ENCODE results near the gene KDM4D. TPM values are rescaled to one million over a fixed set of nuclear protein-coding genes. Genes with fewer than 3 reads are reported as not detected.

The KDM4D gene
- total RNA-seq, 2 donors from 2014 or later, result 1.7 to 3.1 TPM

- Mint-ChIP-seq H3K4me3 (no peak overlapping the region), H3K4me1 (no peaks in the 10 kb centered on the region), H3K9me3 (no peaks in the 10 kb centered on the region), H3K27ac (no peak overlapping the region), H3K36me3 (ENCODE audit: low read depth) (no peaks in the 10 kb centered on the region), H3K27me3 (ENCODE audit: insufficient read depth) (peaks cover 12% of the 10 kb centered on the region)
- H3K27me3 ChIP-seq (ENCODE audit: control insufficient read depth, insufficient read depth, low read length, poor library complexity, severe bottlenecking), result peaks cover 17% of the 10 kb centered on the region
- DNase-seq, result no peak
- H3K9ac ChIP-seq (ENCODE audit: extremely low read depth, low read length, poor library complexity, severe bottlenecking), result no peak overlapping the region
- no peak for TF ChIP-seq CTCF (conservative IDR thresholded peaks at IDR 0.05)
- no peak overlapping the region for H3K27ac ChIP-seq (ENCODE audit: low read depth, low read length)
- H3K36me3 ChIP-seq (ENCODE audit: control insufficient read depth, insufficient read depth, low read length), result no peaks in the 10 kb centered on the region
- no peaks in the 10 kb centered on the region for H3K4me1 ChIP-seq (ENCODE audit: control insufficient read depth, insufficient read depth, low read length)
- no peaks in the 10 kb centered on the region for H3K9me3 ChIP-seq (ENCODE audit: control insufficient read depth, low read length)
- no peak overlapping the region for H3K4me3 ChIP-seq (ENCODE audit: low read length)
These were observed 30.2 kb downstream of the KDM4D start for GRCh38 chr11:95003716-95004115.

- no peak overlapping the region for H3K27ac Mint-ChIP-seq
- Histone ChIP-seq H3K27me3 (ENCODE audit: control insufficient read depth, insufficient read depth, low read length, poor library complexity, severe bottlenecking) (peaks cover 24% of the 10 kb centered on the region), H3K4me3 (ENCODE audit: low read length) (no peak overlapping the region), H3K27ac (ENCODE audit: low read depth, low read length) (no peak overlapping the region), H3K9me3 (ENCODE audit: control insufficient read depth, low read length) (no peaks in the 10 kb centered on the region), H3K4me1 (ENCODE audit: control insufficient read depth, insufficient read depth, low read length) (no peaks in the 10 kb centered on the region), H3K9ac (ENCODE audit: extremely low read depth, low read length, poor library complexity, severe bottlenecking) (no peak overlapping the region), H3K36me3 (ENCODE audit: control insufficient read depth, insufficient read depth, low read length) (no peaks in the 10 kb centered on the region)
- H3K9me3 Mint-ChIP-seq, result no peaks in the 10 kb centered on the region
- H3K27me3 Mint-ChIP-seq (ENCODE audit: insufficient read depth), result peaks cover 21% of the 10 kb centered on the region
- H3K36me3 Mint-ChIP-seq (ENCODE audit: low read depth), result no peaks in the 10 kb centered on the region
- no peaks in the 10 kb centered on the region for H3K4me1 Mint-ChIP-seq
- 100% methylated on average over 1 of the region's 1 CpG; no CpG with 5 or more reads in 1 of the 2 experiments for WGBS, 2 experiments (ENCODE audit: insufficient coverage in 1 of 2, insufficient read length in 1 of 2)
- no peak overlapping the region for H3K4me3 Mint-ChIP-seq
- TF ChIP-seq CTCF (conservative IDR thresholded peaks at IDR 0.05), result no peak
- DNase-seq, result no peak
These were observed 32.1 kb downstream of the KDM4D start for GRCh38 chr11:95005642-95006041.

GRCh38 chr11:95011376-95011775, 37.9 kb downstream of the KDM4D start:
- Mint-ChIP-seq H3K27ac (no peak overlapping the region), H3K36me3 (ENCODE audit: low read depth) (no peaks in the 10 kb centered on the region), H3K27me3 (ENCODE audit: insufficient read depth) (peaks cover 14% of the 10 kb centered on the region), H3K4me3 (no peak overlapping the region), H3K9me3 (no peaks in the 10 kb centered on the region), H3K4me1 (no peaks in the 10 kb centered on the region)
- H3K27ac ChIP-seq (ENCODE audit: low read depth, low read length), result no peak overlapping the region
- no peak for TF ChIP-seq CTCF (conservative IDR thresholded peaks at IDR 0.05)
- H3K9me3 ChIP-seq (ENCODE audit: control insufficient read depth, low read length), result no peaks in the 10 kb centered on the region
- peaks cover 16% of the 10 kb centered on the region for H3K27me3 ChIP-seq (ENCODE audit: control insufficient read depth, insufficient read depth, low read length, poor library complexity, severe bottlenecking)
- H3K9ac ChIP-seq (ENCODE audit: extremely low read depth, low read length, poor library complexity, severe bottlenecking), result no peak overlapping the region
- no peaks in the 10 kb centered on the region for H3K4me1 ChIP-seq (ENCODE audit: control insufficient read depth, insufficient read depth, low read length)
- no peak overlapping the region for H3K4me3 ChIP-seq (ENCODE audit: low read length)
- H3K36me3 ChIP-seq (ENCODE audit: control insufficient read depth, insufficient read depth, low read length), result no peaks in the 10 kb centered on the region
- no peak for DNase-seq

All from endodermal cell (in vitro differentiated cells).